HG03432 (cell line): ENCODE measurements around the gene CYSRT1.

Experiments
- ATAC-seq: cut with Tn5 transposase; IDR thresholded peaks from one replicate; pipeline ENCODE4 v1.9.1; 2021; ENCODE audit warnings: mild to moderate bottlenecking, moderate library complexity; ENCODE audit not compliant: unreplicated experiment

Gene CYSRT1

GRCh38 chr9:137223078-137223970 lies 1.6 kb upstream of the CYSRT1 start:
- ATAC-seq, result peak; percentile 66

- ATAC-seq, result no peak
These were observed 841 bp downstream of the CYSRT1 start for GRCh38 chr9:137225699-137226331.

GRCh38 chr9:137226338-137227053 lies 1.5 kb downstream of the CYSRT1 start:
- no peak for ATAC-seq

- no peak for ATAC-seq
These were observed 2.3 kb downstream of the CYSRT1 start, which contains the start of gene RNF224 for GRCh38 chr9:137227054-137227852. TSS of gene RNF224 (plus strand) at chr9:137227502. CDS start at chr9:137228336, 834 bp downstream.

GRCh38 chr9:137227853-137228505 lies 3.0 kb downstream of the CYSRT1 start:
- ATAC-seq, result no peak

- ATAC-seq, result no peak
These were observed 3.6 kb downstream of the CYSRT1 start for GRCh38 chr9:137228506-137228967.

- ATAC-seq, result no peak
These were observed 4.3 kb downstream of the CYSRT1 start for GRCh38 chr9:137228968-137229896.

- no peak for ATAC-seq
These were observed 5.1 kb downstream of the CYSRT1 start for GRCh38 chr9:137229903-137230704.

- no peak for ATAC-seq
These were observed 5.9 kb downstream of the CYSRT1 start, which contains the start of gene SLC34A3 for GRCh38 chr9:137230705-137231371. TSS of gene SLC34A3 (plus strand) at chr9:137230901. CDS start at chr9:137231703, 802 bp downstream.

GRCh38 chr9:137231372-137232039 lies 6.5 kb downstream of the CYSRT1 start:
- ATAC-seq, result no peak

- ATAC-seq, result no peak
These were observed 7.1 kb downstream of the CYSRT1 start for GRCh38 chr9:137232101-137232500.

GRCh38 chr9:137232510-137232909 lies 7.5 kb downstream of the CYSRT1 start:
- no peak for ATAC-seq

GRCh38 chr9:137233143-137233980 lies 8.4 kb downstream of the CYSRT1 start:
- no peak for ATAC-seq

- ATAC-seq, result no peak
These were observed 9.2 kb downstream of the CYSRT1 start for GRCh38 chr9:137234055-137234697.

- ATAC-seq, result no peak
These were observed 9.9 kb downstream of the CYSRT1 start for GRCh38 chr9:137234758-137235423.
